Activated B cell treated with CpG ODN at 0.5 μM for 24 hours (primary cell): ENCODE measurements around the gene CCDC86. TPM values are rescaled to one million over a fixed set of nuclear protein-coding genes. Genes with fewer than 3 reads are reported as not detected.
"Not testable (repeated sequence)": the region's sequence is repeated elsewhere in the genome, so short reads cannot be mapped to it uniquely, and the experiment has no call there.

Experiments
- ATAC-seq: fragments of 200-7000 bp; cut with Tn5 transposase; one replicate; pipeline ENCODE4 v1.10.0; 2021; ENCODE audit warnings: low read depth, mild to moderate bottlenecking, moderate library complexity
- CTCF ChIA-PET: fragments of 350-600 bp; sonication (Branson Sonifier 250); formaldehyde crosslinking; loops from one replicate; lab custom pipeline; 2021; ENCODE audit warnings: antibody characterized with exemption; lab: Charles Lee
- POLR2A ChIA-PET: fragments of 350-600 bp; sonication (Branson Sonifier 250); formaldehyde crosslinking; loops from one replicate; lab custom pipeline; 2021; ENCODE audit warnings: antibody characterized with exemption; lab: Charles Lee
- DNase-seq: peaks from one replicate; pipeline ENCODE4 v3.0.0; 2022
- H3K27ac Mint-ChIP-seq: one replicate; pipeline ENCODE4 v1.8.0; 2020; ENCODE audit warnings: mixed read lengths
- H3K27me3 Mint-ChIP-seq: one replicate; pipeline ENCODE4 v1.8.0; 2021; ENCODE audit warnings: mixed read lengths
- H3K36me3 Mint-ChIP-seq: one replicate; pipeline ENCODE4 v1.8.0; 2021; ENCODE audit warnings: low read depth, mixed read lengths
- H3K4me1 Mint-ChIP-seq: one replicate; pipeline ENCODE4 v1.8.0; 2021; ENCODE audit warnings: mixed read lengths
- H3K4me3 Mint-ChIP-seq: one replicate; pipeline ENCODE4 v1.8.0; 2020; ENCODE audit warnings: mild to moderate bottlenecking, mixed read lengths
- H3K9me3 Mint-ChIP-seq: one replicate; pipeline ENCODE4 v1.8.0; 2020; ENCODE audit warnings: mixed read lengths
- CTCF ChIP-seq: fragments of 200-600 bp; IDR thresholded peaks from one replicate; pipeline ENCODE4 v1.8.0; 2022; ENCODE audit warnings: antibody characterized with exemption, mild to moderate bottlenecking
- intact Hi-C: fragments of 100-400 bp; cut with micrococcal nuclease; formaldehyde crosslinking; loops from one replicate; pipeline ENCODE4 v1.15.1; 2024
- total RNA-seq: library from RNA; stranded (reverse); gene quantifications from 2 replicates; pipeline ENCODE4 v1.2.3, GENCODE V29; 2022

Gene CCDC86
- total RNA-seq, 1 donor from 2014 or later: 30.3 TPM

DNA sequence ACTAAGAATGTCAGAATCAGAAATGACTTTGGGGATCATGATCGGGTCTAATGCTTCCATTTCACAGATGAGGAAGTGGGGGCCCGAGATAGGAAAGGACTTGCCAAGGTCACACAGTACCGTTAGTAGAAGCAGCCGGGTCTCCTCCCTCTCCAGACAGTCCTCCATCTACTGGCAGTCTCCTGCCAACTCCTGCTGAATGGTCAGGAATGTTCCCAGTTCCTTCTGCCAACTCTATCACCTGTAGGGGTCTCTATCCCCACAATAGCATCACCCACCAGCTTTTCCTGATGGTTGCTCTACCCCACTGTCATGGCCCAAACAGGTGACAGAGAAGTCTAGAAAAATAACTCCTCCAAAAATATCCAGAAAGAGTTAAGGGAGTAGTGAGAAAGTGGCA is 23.9 kb upstream of the CCDC86 start:
- ATAC-seq: no peak
- H3K4me3 Mint-ChIP-seq: no peak overlapping the region
- intact Hi-C loops: no loop called here
- H3K4me1 Mint-ChIP-seq: no peaks in the 10 kb centered on the region
- DNase-seq: no peak
- no peak overlapping the region for H3K27ac Mint-ChIP-seq
- no peaks in the 10 kb centered on the region for H3K36me3 Mint-ChIP-seq
- CTCF ChIA-PET: no interaction called here
- POLR2A ChIA-PET: no interaction called here
- H3K9me3 Mint-ChIP-seq: peaks cover 5% of the 10 kb centered on the region
- TF ChIP-seq CTCF: no peak
- H3K27me3 Mint-ChIP-seq: peaks cover 6% of the 10 kb centered on the region

- no peak for DNase-seq
- no peak overlapping the region for H3K4me3 Mint-ChIP-seq
- CTCF ChIA-PET: interaction anchor here (0.8 to 1.5 kb wide), 4 partner anchors 9 to 366 kb away, joined by 3 to 5 read pairs (median 4); no protein-coding TSS in a partner anchor
- TF ChIP-seq CTCF: no peak
- intact Hi-C loops: no loop called here
- no peak overlapping the region for H3K27ac Mint-ChIP-seq
- H3K9me3 Mint-ChIP-seq: peaks cover 3% of the 10 kb centered on the region
- peaks cover 6% of the 10 kb centered on the region for H3K27me3 Mint-ChIP-seq
- POLR2A ChIA-PET: no interaction called here
- H3K36me3 Mint-ChIP-seq: no peaks in the 10 kb centered on the region
- ATAC-seq: peak; percentile 47
- no peaks in the 10 kb centered on the region for H3K4me1 Mint-ChIP-seq
Measured at GRCh38 chr11:60821827-60822599, 19.9 kb upstream of the CCDC86 start.

- DNase-seq, H3K27me3 Mint-ChIP-seq, ATAC-seq, H3K4me3 Mint-ChIP-seq, H3K4me1 Mint-ChIP-seq, intact Hi-C loops, H3K36me3 Mint-ChIP-seq, POLR2A ChIA-PET, CTCF ChIA-PET, H3K27ac Mint-ChIP-seq, H3K9me3 Mint-ChIP-seq: not testable (repeated sequence)
Measured at GRCh38 chr11:60823745-60824306, 18.1 kb upstream of the CCDC86 start.

- no peaks in the 10 kb centered on the region for H3K36me3 Mint-ChIP-seq
- H3K4me1 Mint-ChIP-seq: no peaks in the 10 kb centered on the region
- no peak overlapping the region for H3K4me3 Mint-ChIP-seq
- no peak overlapping the region for H3K27ac Mint-ChIP-seq
- no peak for TF ChIP-seq CTCF
- peaks cover 9% of the 10 kb centered on the region for H3K27me3 Mint-ChIP-seq
- POLR2A ChIA-PET: no interaction called here
- no peaks in the 10 kb centered on the region for H3K9me3 Mint-ChIP-seq
- no peak for ATAC-seq
- intact Hi-C loops: no loop called here
- DNase-seq: no peak
- CTCF ChIA-PET: no interaction called here
Measured at GRCh38 chr11:60825118-60825517, 16.8 kb upstream of the CCDC86 start.

DNA sequence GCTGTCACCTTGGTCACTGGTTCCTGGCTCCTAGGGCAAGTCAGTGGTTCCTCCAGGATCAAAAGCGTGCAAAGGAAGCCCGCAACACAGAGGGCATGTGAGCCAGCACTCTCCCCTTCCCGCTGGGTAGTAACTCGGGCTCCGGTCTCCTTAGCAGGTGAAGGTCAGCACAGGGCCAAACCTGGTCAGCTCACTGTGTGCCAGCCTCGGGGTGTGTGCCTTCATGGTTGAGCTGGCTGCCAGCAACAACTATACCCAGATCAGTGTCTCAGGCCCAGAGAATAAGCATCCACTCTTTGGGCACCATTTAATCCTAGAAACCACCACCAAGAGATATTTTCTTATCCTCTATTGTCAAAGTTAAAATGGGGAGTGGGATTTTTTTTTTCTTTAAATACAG is 16.1 kb upstream of the CCDC86 start:
- ChIA-PET CTCF (no interaction called here), POLR2A (no interaction called here)
- Mint-ChIP-seq H3K27ac (no peak overlapping the region), H3K36me3 (no peaks in the 10 kb centered on the region), H3K9me3 (no peaks in the 10 kb centered on the region), H3K4me1 (no peaks in the 10 kb centered on the region), H3K4me3 (no peak overlapping the region), H3K27me3 (peaks cover 9% of the 10 kb centered on the region)
- intact Hi-C loops: no loop called here
- DNase-seq (no peak), ATAC-seq (no peak)
- TF ChIP-seq CTCF: no peak
